Breast epithelium (tissue), 4 donors: ENCODE data around the gene CTNS. TPM values are rescaled to one million over a fixed set of nuclear protein-coding genes. Genes with fewer than 3 reads are reported as not detected.
A peak's percentile ranks its signal among the peaks of the same experiment; 100 is the strongest.

Source experiments
- DNase-seq, 2 donors: peaks; one replicate each; pipeline ENCODE4 v3.0.0-alpha.2; 2019; ENCODE audit warnings: low spot score in 2 of 2
- H3K27ac ChIP-seq, 2 donors: fragments of 200-600 bp; sonication (generic) in 1 of 2; one replicate each; pipeline ENCODE4 v1.5.1; 2016 to 2019; ENCODE audit warnings: mild to moderate bottlenecking in 1 of 2
- H3K27me3 ChIP-seq, 2 donors: fragments of 200-600 bp; sonication (generic) in 1 of 2; one replicate each; pipeline versions ENCODE4 v1.5.1 to v1.6.0; 2017 to 2019; ENCODE audit warnings: control low read depth in 1 of 2, mild to moderate bottlenecking in 1 of 2
- H3K36me3 ChIP-seq: fragments of 200-600 bp; one replicate; pipeline ENCODE4 v1.5.1; 2019
- H3K4me1 ChIP-seq, 2 donors: fragments of 200-600 bp; sonication (generic); one replicate each; pipeline ENCODE4 v1.5.1; 2016 to 2019; ENCODE audit warnings: control low read depth in 1 of 2
- H3K4me3 ChIP-seq, 3 donors: fragments of 200-600 bp; sonication (generic); 1 replicate in 2 of 3; 2 replicates in 1 of 3; pipeline ENCODE4 v1.5.1; 2016 to 2019; ENCODE audit warnings: mild to moderate bottlenecking in 3 of 3, moderate library complexity in 2 of 3
- H3K9me3 ChIP-seq, 2 donors: fragments of 200-600 bp; sonication (generic) in 1 of 2; one replicate each; pipeline ENCODE4 v1.5.1; 2016 to 2019; ENCODE audit warnings: control low read depth in 1 of 2
- CTCF ChIP-seq, 3 donors: fragments of 450-650 bp; IDR thresholded peaks; one replicate each; pipeline ENCODE4 v1.5.1; 2016 to 2017; ENCODE audit warnings: antibody characterized with exemption in 3 of 3, mild to moderate bottlenecking in 3 of 3, moderate library complexity in 3 of 3
- POLR2A ChIP-seq: fragments of 450-650 bp; IDR thresholded peaks from one replicate; pipeline ENCODE4 v1.6.1; 2016; ENCODE audit warnings: antibody characterized with exemption, mild to moderate bottlenecking, moderate library complexity
- POLR2AphosphoS5 ChIP-seq, 3 donors: sonication (generic); formaldehyde crosslinking; IDR thresholded peaks; one replicate each; pipeline ENCODE4 v1.6.1; 2017; ENCODE audit warnings: antibody characterized with exemption in 3 of 3
- intact Hi-C: fragments of 100-400 bp; cut with DNase I; formaldehyde crosslinking; loops from one replicate; pipeline ENCODE4 v1.15.1; 2023; ENCODE audit warnings: low total_unique reads
- total RNA-seq, 3 donors: library from RNA; depleted of rRNA; stranded (reverse); fragments of >200 nt; gene quantifications; one replicate each; pipeline ENCODE4 v1.1.0, GENCODE V29; 2016

Gene CTNS
- total RNA-seq, 3 donors from 2014 or later, result 20.0 to 31.0 (median 20.1) TPM

GRCh38 chr17:3679531-3680126 is 43.1 kb downstream of the CTNS start:
- H3K4me3 ChIP-seq, result no peak overlapping the region
- intact Hi-C loops, result loop anchor here (10.0 kb wide), 1 partner anchor 1735 kb away; the partner anchor contains the start of gene NUP88
- H3K27ac ChIP-seq, result no peak overlapping the region
- DNase-seq, result no peak
- TF ChIP-seq POLR2AphosphoS5 (IDR thresholded peaks at IDR 0.05) (no peak), POLR2A (no peak), CTCF (IDR thresholded peaks at IDR 0.05) (no peak)
- H3K9me3 ChIP-seq, result no peaks in the 10 kb centered on the region
- H3K36me3 ChIP-seq, result no peaks in the 10 kb centered on the region
- H3K4me1 ChIP-seq, result no peaks in the 10 kb centered on the region
- H3K27me3 ChIP-seq, result peaks cover 0 to 24% of the 10 kb centered on the region in 2 donors

GRCh38 chr17:3681057-3681456 is 44.5 kb downstream of the CTNS start:
- H3K4me1 ChIP-seq, result no peaks in the 10 kb centered on the region
- H3K27ac ChIP-seq, result no peak overlapping the region
- H3K36me3 ChIP-seq, result no peaks in the 10 kb centered on the region
- intact Hi-C loops, result no loop called here
- no peaks in the 10 kb centered on the region for H3K9me3 ChIP-seq
- no peak for DNase-seq
- H3K4me3 ChIP-seq, result no peak overlapping the region
- TF ChIP-seq POLR2AphosphoS5 (IDR thresholded peaks at IDR 0.05) (no peak), CTCF (IDR thresholded peaks at IDR 0.05) (no peak), POLR2A (no peak)
- peaks cover 0 to 31% of the 10 kb centered on the region in 2 donors for H3K27me3 ChIP-seq

GRCh38 chr17:3681565-3681964 is 45.0 kb downstream of the CTNS start:
- peaks cover 0 to 31% of the 10 kb centered on the region in 2 donors for H3K27me3 ChIP-seq
- no peak overlapping the region for H3K4me3 ChIP-seq
- H3K9me3 ChIP-seq, result no peaks in the 10 kb centered on the region
- intact Hi-C loops, result no loop called here
- TF ChIP-seq POLR2AphosphoS5 (IDR thresholded peaks at IDR 0.05), result no peak
- TF ChIP-seq POLR2A, result no peak
- H3K36me3 ChIP-seq, result no peaks in the 10 kb centered on the region
- no peak for DNase-seq
- no peak overlapping the region for H3K27ac ChIP-seq
- H3K4me1 ChIP-seq, result no peaks in the 10 kb centered on the region

- peaks cover 0 to 31% of the 10 kb centered on the region in 2 donors for H3K27me3 ChIP-seq
- intact Hi-C loops, result no loop called here
- no peaks in the 10 kb centered on the region for H3K36me3 ChIP-seq
- no peak for DNase-seq
- H3K4me1 ChIP-seq, result no peaks in the 10 kb centered on the region
- no peaks in the 10 kb centered on the region for H3K9me3 ChIP-seq
- TF ChIP-seq POLR2AphosphoS5 (IDR thresholded peaks at IDR 0.05) (no peak), CTCF (IDR thresholded peaks at IDR 0.05) (no peak), POLR2A (no peak)
- no peak overlapping the region for H3K27ac ChIP-seq
- H3K4me3 ChIP-seq, result no peak overlapping the region
Observed at GRCh38 chr17:3682033-3682432, 45.5 kb downstream of the CTNS start.

GRCh38 chr17:3683054-3683511 is 46.5 kb downstream of the CTNS start:
- Histone ChIP-seq H3K27ac (no peak overlapping the region), H3K4me1 (no peaks in the 10 kb centered on the region), H3K36me3 (no peaks in the 10 kb centered on the region), H3K4me3 (no peak overlapping the region), H3K9me3 (no peaks in the 10 kb centered on the region), H3K27me3 (peaks cover 0 to 34% of the 10 kb centered on the region in 2 donors)
- TF ChIP-seq POLR2AphosphoS5 (IDR thresholded peaks at IDR 0.05) (no peak), POLR2A (no peak), CTCF (IDR thresholded peaks at IDR 0.05) (peak; percentile 26 to 69 (median 62))
- DNase-seq, result no peak
- intact Hi-C loops, result no loop called here
